HPDE6-E6E7 (cell line): ENCODE data around the gene PDE10A.
"Not testable (repeated sequence)": the region's sequence is repeated elsewhere in the genome, so short reads cannot be mapped to it uniquely, and the experiment has no call there.

Experiments used
- DNase-seq: peaks from one replicate; pipeline ENCODE4 v3.0.0; 2011; ENCODE audit warnings: missing footprints; ENCODE audit errors: extremely low spot score

The PDE10A gene

GRCh38 chr6:165624871-165625639 lies 38.0 kb downstream of the PDE10A start:
- DNase-seq: no peak

- no peak for DNase-seq
These were observed 41.1 kb downstream of the PDE10A start for GRCh38 chr6:165621940-165622339.

- not testable (repeated sequence) for DNase-seq
These were observed 44.1 kb downstream of the PDE10A start for GRCh38 chr6:165618891-165619290.

GRCh38 chr6:165618241-165618640 lies 44.8 kb downstream of the PDE10A start:
- DNase-seq: no peak

- no peak for DNase-seq
These were observed 45.5 kb downstream of the PDE10A start for GRCh38 chr6:165617528-165617927.

GRCh38 chr6:165616116-165616515 lies 46.9 kb downstream of the PDE10A start:
- no peak for DNase-seq

- no peak for DNase-seq
These were observed 47.4 kb downstream of the PDE10A start for GRCh38 chr6:165615636-165616035.

GRCh38 chr6:165611294-165611693 lies 51.7 kb downstream of the PDE10A start:
- no peak for DNase-seq

GRCh38 chr6:165608577-165608976 lies 54.5 kb downstream of the PDE10A start:
- not testable (repeated sequence) for DNase-seq

GRCh38 chr6:165606740-165607008 lies 56.4 kb downstream of the PDE10A start:
- no peak for DNase-seq

- no peak for DNase-seq
These were observed 56.9 kb downstream of the PDE10A start for GRCh38 chr6:165605901-165606739.

- no peak for DNase-seq
These were observed 57.7 kb downstream of the PDE10A start for GRCh38 chr6:165605182-165605875.

- no peak for DNase-seq
These were observed 60.8 kb downstream of the PDE10A start for GRCh38 chr6:165602291-165602690.

- DNase-seq: no peak
These were observed 62.4 kb downstream of the PDE10A start for GRCh38 chr6:165600606-165601005.

GRCh38 chr6:165599596-165600487 lies 63.2 kb downstream of the PDE10A start:
- no peak for DNase-seq

GRCh38 chr6:165599121-165599520 lies 63.9 kb downstream of the PDE10A start:
- no peak for DNase-seq

GRCh38 chr6:165597821-165598220 lies 65.2 kb downstream of the PDE10A start:
- DNase-seq: no peak

GRCh38 chr6:165594584-165595333 lies 68.3 kb downstream of the PDE10A start:
- no peak for DNase-seq

- not testable (repeated sequence) for DNase-seq
These were observed 70.1 kb downstream of the PDE10A start for GRCh38 chr6:165592947-165593346.

GRCh38 chr6:165588515-165588914 lies 74.5 kb downstream of the PDE10A start:
- DNase-seq: no peak

- no peak for DNase-seq
These were observed 75.8 kb downstream of the PDE10A start for GRCh38 chr6:165587206-165587605.
